ENCODE results near the gene GPR33. TPM values are rescaled to one million over a fixed set of nuclear protein-coding genes. Genes with fewer than 3 reads are reported as not detected.

The GPR33 gene
- total RNA-seq, 1 donor from 2014 or later: not detected

DNA sequence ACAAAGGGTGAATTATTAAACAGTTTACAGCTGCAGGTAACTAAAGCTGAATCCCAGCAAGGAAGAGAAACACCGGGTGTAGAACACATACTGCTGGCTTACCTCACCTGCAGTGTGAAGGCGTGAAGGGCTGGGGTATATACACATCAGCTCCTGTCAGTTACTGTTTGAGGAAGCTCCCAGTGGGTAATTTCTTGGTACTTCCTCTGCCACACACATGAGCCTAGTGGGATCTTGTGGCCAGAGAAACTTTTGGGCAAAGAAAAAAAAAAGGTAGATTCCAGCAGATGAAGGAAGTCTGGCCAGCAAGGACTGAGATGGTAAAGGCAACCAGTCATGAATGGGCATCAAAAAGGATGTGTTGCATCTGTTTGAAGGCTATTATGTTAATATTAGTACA is 14.0 kb upstream of the GPR33 start:
- H3K9me3 ChIP-seq (ENCODE audit: control insufficient read depth in 3 of 3, low read length in 3 of 3): no peaks in the 10 kb centered on the region

DNA sequence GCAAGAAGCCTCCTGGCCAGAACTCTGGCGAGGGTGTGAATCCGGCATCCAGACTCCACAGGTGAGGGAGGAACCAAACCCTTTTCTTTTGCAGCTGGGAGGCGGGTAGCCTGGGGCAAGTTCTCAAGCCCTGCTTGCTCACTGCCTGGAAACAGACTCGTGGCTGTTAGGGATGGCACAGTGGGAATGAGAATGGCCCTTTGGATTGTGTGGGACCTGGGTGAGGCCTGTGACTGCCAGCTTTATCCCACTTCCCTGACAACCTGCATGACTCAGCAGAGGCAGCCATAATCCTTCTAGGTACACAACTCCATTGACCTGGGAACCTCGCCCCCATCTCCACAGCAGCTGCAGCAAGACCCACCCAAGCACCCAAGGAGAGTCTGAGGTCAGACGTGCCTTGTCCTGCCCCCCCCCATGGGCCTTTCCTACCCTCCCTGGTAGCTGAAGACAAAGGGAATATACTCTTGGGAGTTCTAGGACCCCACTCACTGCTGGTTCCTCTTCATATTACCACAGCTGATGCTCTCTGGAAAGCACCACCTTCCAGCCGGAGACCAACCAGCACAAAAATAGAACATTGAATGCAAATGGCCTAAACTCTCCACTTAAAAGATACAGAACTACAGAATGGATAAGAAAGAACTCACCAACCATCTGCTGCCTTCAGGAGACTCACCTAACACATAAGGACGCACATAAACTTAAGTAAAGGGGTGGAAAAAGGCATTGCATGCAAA is 5.1 kb upstream of the GPR33 start:
- no peak overlapping the region for H3K4me3 ChIP-seq (ENCODE audit: low read length in 3 of 3)
- no peak overlapping the region for H3K27ac ChIP-seq (ENCODE audit: low read depth, low read length)
- H3K9ac ChIP-seq (ENCODE audit: low read depth in 1 of 3, low read length in 3 of 3): no peak overlapping the region
- no peaks in the 10 kb centered on the region for H3K9me3 ChIP-seq (ENCODE audit: control insufficient read depth in 3 of 3, low read length in 3 of 3)
- H3K36me3 ChIP-seq (ENCODE audit: control insufficient read depth in 3 of 3, insufficient read depth in 3 of 3, low read length in 3 of 3): no peaks in the 10 kb centered on the region
- H3K27me3 ChIP-seq (ENCODE audit: control insufficient read depth in 3 of 3, insufficient read depth in 3 of 3, low read length in 3 of 3): no peaks in the 10 kb centered on the region
- no peaks in the 10 kb centered on the region for H3K4me1 ChIP-seq (ENCODE audit: control insufficient read depth in 3 of 3, insufficient read depth in 3 of 3, low read length in 3 of 3)

More for the DNA sequence above, 14.0 kb upstream of the GPR33 start:
- Histone ChIP-seq H3K9ac (ENCODE audit: low read depth in 1 of 3, low read length in 3 of 3) (no peak overlapping the region), H3K4me3 (ENCODE audit: low read length in 3 of 3) (no peak overlapping the region), H3K4me1 (ENCODE audit: control insufficient read depth in 3 of 3, insufficient read depth in 3 of 3, low read length in 3 of 3) (peaks cover 0 to 8% (median 0%) of the 10 kb centered on the region in 3 donors), H3K27ac (ENCODE audit: low read depth, low read length) (no peak overlapping the region), H3K27me3 (ENCODE audit: control insufficient read depth in 3 of 3, insufficient read depth in 3 of 3, low read length in 3 of 3) (no peaks in the 10 kb centered on the region), H3K36me3 (ENCODE audit: control insufficient read depth in 3 of 3, insufficient read depth in 3 of 3, low read length in 3 of 3) (no peaks in the 10 kb centered on the region)

DNA sequence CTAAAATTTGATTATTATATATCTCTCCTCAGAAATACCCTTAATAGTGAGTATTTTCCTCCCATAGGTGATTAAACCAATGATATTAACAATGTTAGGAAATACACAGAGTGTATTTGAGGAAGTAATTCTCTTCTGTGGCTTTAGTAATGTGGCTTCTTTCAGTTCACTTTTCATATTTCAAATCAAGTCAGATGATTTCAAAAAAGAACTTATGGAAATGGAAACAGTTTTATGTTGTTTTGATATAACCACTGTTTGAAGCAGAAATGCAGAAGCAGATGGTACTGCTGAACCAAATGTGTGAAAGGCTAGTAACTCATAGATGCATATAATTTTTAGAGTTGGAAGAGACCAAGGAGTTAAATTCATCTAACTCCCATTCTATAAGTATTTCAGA is 1.9 kb upstream of the GPR33 start:
- Histone ChIP-seq H3K4me3 (ENCODE audit: low read length in 3 of 3) (no peak overlapping the region), H3K9me3 (ENCODE audit: control insufficient read depth in 3 of 3, low read length in 3 of 3) (no peaks in the 10 kb centered on the region), H3K36me3 (ENCODE audit: control insufficient read depth in 3 of 3, insufficient read depth in 3 of 3, low read length in 3 of 3) (no peaks in the 10 kb centered on the region), H3K4me1 (ENCODE audit: control insufficient read depth in 3 of 3, insufficient read depth in 3 of 3, low read length in 3 of 3) (no peaks in the 10 kb centered on the region), H3K27me3 (ENCODE audit: control insufficient read depth in 3 of 3, insufficient read depth in 3 of 3, low read length in 3 of 3) (no peaks in the 10 kb centered on the region), H3K9ac (ENCODE audit: low read depth in 1 of 3, low read length in 3 of 3) (no peak overlapping the region), H3K27ac (ENCODE audit: low read depth, low read length) (no peak overlapping the region)

DNA sequence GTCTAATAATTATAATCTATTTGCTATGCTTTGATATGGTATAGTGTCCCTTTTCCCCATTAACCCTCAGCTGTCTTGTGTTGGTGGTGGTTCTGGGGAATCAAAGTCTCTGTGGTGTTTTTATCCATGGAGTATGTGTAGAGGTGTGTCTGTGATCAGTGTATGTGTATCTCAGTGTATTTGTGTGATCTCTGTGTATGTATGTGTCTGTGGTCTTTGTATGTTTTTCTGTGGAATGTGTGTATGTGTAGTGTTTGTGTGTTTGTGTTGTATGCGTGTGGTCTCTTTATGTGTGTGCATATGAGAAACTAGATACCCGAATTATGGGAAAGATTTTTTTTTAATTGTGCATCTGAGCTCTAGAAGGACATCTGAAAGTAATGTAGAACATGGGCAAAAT is 1.1 kb downstream of the GPR33 start:
- Histone ChIP-seq H3K36me3 (ENCODE audit: control insufficient read depth in 3 of 3, insufficient read depth in 3 of 3, low read length in 3 of 3) (no peaks in the 10 kb centered on the region), H3K4me1 (ENCODE audit: control insufficient read depth in 3 of 3, insufficient read depth in 3 of 3, low read length in 3 of 3) (no peaks in the 10 kb centered on the region), H3K9me3 (ENCODE audit: control insufficient read depth in 3 of 3, low read length in 3 of 3) (no peaks in the 10 kb centered on the region), H3K27me3 (ENCODE audit: control insufficient read depth in 3 of 3, insufficient read depth in 3 of 3, low read length in 3 of 3) (no peaks in the 10 kb centered on the region), H3K4me3 (ENCODE audit: low read length in 3 of 3) (no peak overlapping the region), H3K27ac (ENCODE audit: low read depth, low read length) (no peak overlapping the region), H3K9ac (ENCODE audit: low read depth in 1 of 3, low read length in 3 of 3) (no peak overlapping the region)

DNA sequence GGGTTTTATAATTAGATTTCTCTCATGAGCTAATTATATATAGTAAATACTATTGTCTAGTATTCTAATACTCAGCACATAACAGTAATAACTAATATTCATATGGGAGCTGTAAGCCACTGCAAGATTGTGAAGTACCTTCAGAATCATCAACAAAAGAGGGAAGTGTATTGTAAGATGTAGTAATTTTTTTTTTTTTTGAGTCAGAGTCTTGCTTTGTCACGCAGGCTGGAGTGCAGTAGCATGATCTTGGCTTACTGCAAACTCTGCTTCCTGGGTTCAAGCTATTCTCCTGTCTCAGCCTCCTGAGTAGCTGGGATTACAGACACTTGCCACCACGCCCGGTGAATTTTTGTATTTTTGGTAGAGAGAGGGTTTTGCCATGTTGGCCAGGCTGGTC is 3.1 kb downstream of the GPR33 start:
- no peaks in the 10 kb centered on the region for H3K4me1 ChIP-seq (ENCODE audit: control insufficient read depth in 3 of 3, insufficient read depth in 3 of 3, low read length in 3 of 3)
- H3K27me3 ChIP-seq (ENCODE audit: control insufficient read depth in 3 of 3, insufficient read depth in 3 of 3, low read length in 3 of 3): no peaks in the 10 kb centered on the region
- H3K27ac ChIP-seq (ENCODE audit: low read depth, low read length): no peak overlapping the region
- no peak overlapping the region for H3K4me3 ChIP-seq (ENCODE audit: low read length in 3 of 3)
- no peaks in the 10 kb centered on the region for H3K9me3 ChIP-seq (ENCODE audit: control insufficient read depth in 3 of 3, low read length in 3 of 3)
- H3K36me3 ChIP-seq (ENCODE audit: control insufficient read depth in 3 of 3, insufficient read depth in 3 of 3, low read length in 3 of 3): no peaks in the 10 kb centered on the region
- no peak overlapping the region for H3K9ac ChIP-seq (ENCODE audit: low read depth in 1 of 3, low read length in 3 of 3)

DNA sequence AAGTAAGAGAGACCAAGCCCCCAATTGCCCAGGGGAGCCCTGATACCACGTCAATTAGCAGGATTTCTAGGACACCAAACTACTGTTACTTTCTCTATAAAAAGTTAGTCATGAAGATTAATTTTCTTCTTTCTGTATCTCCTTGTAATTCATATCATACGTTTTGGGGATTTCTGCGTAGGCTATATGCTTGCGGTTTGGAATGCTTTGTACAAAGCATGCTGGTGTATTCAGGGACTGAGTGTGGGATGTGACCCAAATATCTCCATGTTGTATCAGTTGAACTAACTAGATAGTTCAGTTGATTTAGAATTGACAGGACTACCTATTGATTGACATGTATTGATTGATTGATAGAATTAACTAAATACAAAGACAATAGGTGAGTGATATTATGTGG is 7.7 kb downstream of the GPR33 start:
- H3K27ac ChIP-seq (ENCODE audit: low read depth, low read length): no peak overlapping the region
- no peaks in the 10 kb centered on the region for H3K27me3 ChIP-seq (ENCODE audit: control insufficient read depth in 3 of 3, insufficient read depth in 3 of 3, low read length in 3 of 3)
- H3K36me3 ChIP-seq (ENCODE audit: control insufficient read depth in 3 of 3, insufficient read depth in 3 of 3, low read length in 3 of 3): no peaks in the 10 kb centered on the region
- no peaks in the 10 kb centered on the region for H3K4me1 ChIP-seq (ENCODE audit: control insufficient read depth in 3 of 3, insufficient read depth in 3 of 3, low read length in 3 of 3)
- H3K9ac ChIP-seq (ENCODE audit: low read depth in 1 of 3, low read length in 3 of 3): no peak overlapping the region
- H3K9me3 ChIP-seq (ENCODE audit: control insufficient read depth in 3 of 3, low read length in 3 of 3): no peaks in the 10 kb centered on the region
- H3K4me3 ChIP-seq (ENCODE audit: low read length in 3 of 3): no peak overlapping the region

DNA sequence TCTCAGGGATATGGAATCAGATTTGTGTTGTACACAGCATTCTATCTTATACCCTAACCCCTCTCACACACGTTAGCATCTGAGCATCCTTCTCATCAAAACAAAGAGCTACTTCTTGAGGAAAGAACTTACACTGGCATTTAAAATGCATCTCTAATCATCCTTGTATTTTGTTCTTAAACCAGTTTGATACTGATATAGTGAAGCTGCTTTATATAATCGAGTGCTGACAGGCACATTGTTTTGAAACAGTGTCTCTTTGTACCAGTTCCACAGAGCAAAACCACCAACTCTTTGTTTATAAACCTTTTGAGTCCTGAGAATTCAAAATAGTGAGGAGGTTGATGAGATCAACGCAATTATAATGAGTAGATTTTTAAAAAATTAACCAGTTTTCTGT is 8.8 kb downstream of the GPR33 start:
- no peaks in the 10 kb centered on the region for H3K9me3 ChIP-seq (ENCODE audit: control insufficient read depth in 3 of 3, low read length in 3 of 3)
- no peaks in the 10 kb centered on the region for H3K36me3 ChIP-seq (ENCODE audit: control insufficient read depth in 3 of 3, insufficient read depth in 3 of 3, low read length in 3 of 3)
- no peak overlapping the region for H3K9ac ChIP-seq (ENCODE audit: low read depth in 1 of 3, low read length in 3 of 3)
- no peaks in the 10 kb centered on the region for H3K4me1 ChIP-seq (ENCODE audit: control insufficient read depth in 3 of 3, insufficient read depth in 3 of 3, low read length in 3 of 3)
- no peak overlapping the region for H3K4me3 ChIP-seq (ENCODE audit: low read length in 3 of 3)
- no peaks in the 10 kb centered on the region for H3K27me3 ChIP-seq (ENCODE audit: control insufficient read depth in 3 of 3, insufficient read depth in 3 of 3, low read length in 3 of 3)
- no peak overlapping the region for H3K27ac ChIP-seq (ENCODE audit: low read depth, low read length)

DNA sequence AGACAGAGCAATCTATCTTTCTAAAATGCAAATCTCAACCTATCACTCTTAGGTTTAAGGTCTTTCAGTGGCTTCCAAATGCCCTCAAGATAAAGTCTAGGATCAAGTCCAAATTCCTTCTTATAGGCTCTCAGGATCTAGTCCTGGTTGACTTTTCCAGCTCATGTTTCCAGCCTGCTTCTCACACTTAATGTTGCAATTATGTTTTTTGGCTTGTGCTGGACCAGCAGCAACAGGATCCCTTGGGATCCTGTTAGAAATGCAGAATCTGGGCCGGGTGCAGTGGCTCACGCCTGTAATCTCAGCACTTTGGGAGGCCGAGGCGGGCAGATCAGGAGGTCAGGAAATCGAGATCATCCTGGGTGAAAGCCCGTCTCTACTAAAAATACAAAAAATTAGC is 10.6 kb downstream of the GPR33 start:
- H3K36me3 ChIP-seq (ENCODE audit: control insufficient read depth in 3 of 3, insufficient read depth in 3 of 3, low read length in 3 of 3): no peaks in the 10 kb centered on the region

DNA sequence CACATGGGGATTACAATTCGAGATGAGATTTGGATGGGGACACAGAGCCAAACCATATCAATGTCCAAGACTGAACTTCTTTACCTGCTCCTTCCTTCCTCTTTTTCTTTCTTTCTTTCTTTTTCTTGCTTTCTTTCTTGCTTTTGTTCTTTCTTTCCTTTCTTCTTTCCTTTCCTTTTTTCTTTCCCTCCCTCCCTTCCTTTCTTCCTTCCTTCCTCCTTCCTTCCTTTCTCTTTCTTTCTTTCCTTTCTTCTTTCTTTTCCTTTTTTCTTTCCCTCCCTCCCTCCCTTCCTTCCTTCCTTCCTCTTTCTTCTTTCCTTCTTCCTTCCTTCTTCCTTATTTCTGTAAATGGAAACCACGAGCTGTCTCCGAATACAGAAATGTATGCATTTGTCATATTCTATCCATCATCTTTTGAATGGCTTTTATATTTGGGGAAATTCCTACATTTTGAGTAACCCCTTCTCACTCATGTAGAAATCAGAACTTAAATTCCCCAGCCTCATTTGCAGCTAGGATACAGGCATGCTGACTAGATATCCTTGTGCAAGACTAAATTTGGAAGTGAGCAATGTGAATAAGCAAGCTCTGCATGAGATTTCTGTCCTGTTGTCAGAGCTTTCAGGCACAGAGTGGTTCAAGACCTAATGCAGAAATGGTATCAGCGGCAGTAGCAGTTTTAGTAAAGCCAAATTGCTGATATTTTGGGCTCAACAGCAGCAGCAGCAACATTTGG is 11.5 kb downstream of the GPR33 start:
- Histone ChIP-seq H3K36me3 (ENCODE audit: control insufficient read depth in 3 of 3, insufficient read depth in 3 of 3, low read length in 3 of 3) (no peaks in the 10 kb centered on the region), H3K9me3 (ENCODE audit: control insufficient read depth in 3 of 3, low read length in 3 of 3) (no peaks in the 10 kb centered on the region), H3K4me1 (ENCODE audit: control insufficient read depth in 3 of 3, insufficient read depth in 3 of 3, low read length in 3 of 3) (no peaks in the 10 kb centered on the region), H3K9ac (ENCODE audit: low read depth in 1 of 3, low read length in 3 of 3) (no peak overlapping the region), H3K27me3 (ENCODE audit: control insufficient read depth in 3 of 3, insufficient read depth in 3 of 3, low read length in 3 of 3) (no peaks in the 10 kb centered on the region), H3K4me3 (ENCODE audit: low read length in 3 of 3) (no peak overlapping the region), H3K27ac (ENCODE audit: low read depth, low read length) (no peak overlapping the region)

More for the DNA sequence above, 10.6 kb downstream of the GPR33 start:
- no peak overlapping the region for H3K9ac ChIP-seq (ENCODE audit: low read depth in 1 of 3, low read length in 3 of 3)
- H3K9me3 ChIP-seq (ENCODE audit: control insufficient read depth in 3 of 3, low read length in 3 of 3): no peaks in the 10 kb centered on the region
- no peak overlapping the region for H3K4me3 ChIP-seq (ENCODE audit: low read length in 3 of 3)
- H3K4me1 ChIP-seq (ENCODE audit: control insufficient read depth in 3 of 3, insufficient read depth in 3 of 3, low read length in 3 of 3): no peaks in the 10 kb centered on the region
- H3K27ac ChIP-seq (ENCODE audit: low read depth, low read length): no peak overlapping the region
- no peaks in the 10 kb centered on the region for H3K27me3 ChIP-seq (ENCODE audit: control insufficient read depth in 3 of 3, insufficient read depth in 3 of 3, low read length in 3 of 3)

DNA sequence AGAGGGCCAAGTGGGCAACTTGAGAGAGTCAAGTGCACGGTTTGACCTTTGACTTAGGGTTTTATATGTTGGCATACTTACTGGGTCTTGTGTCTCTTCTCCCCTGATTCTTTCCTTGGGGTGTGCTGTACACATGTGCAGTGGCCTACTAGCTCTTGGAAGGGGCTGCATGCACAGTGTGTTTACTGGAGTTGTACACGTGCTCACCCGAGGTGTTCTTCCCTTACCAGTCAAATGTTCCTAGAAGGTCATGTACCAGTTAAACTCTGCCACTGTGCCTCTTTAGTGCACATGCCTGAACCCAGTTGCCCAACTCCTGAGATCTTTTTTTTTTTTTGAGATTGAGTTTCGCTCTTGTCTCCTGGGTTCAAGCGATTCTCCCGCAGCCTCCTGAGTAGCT is 21.3 kb downstream of the GPR33 start:
- Histone ChIP-seq H3K9me3 (ENCODE audit: control insufficient read depth in 3 of 3, low read length in 3 of 3) (no peaks in the 10 kb centered on the region), H3K4me3 (ENCODE audit: low read length in 3 of 3) (no peak overlapping the region), H3K9ac (ENCODE audit: low read depth in 1 of 3, low read length in 3 of 3) (no peak overlapping the region), H3K4me1 (ENCODE audit: control insufficient read depth in 3 of 3, insufficient read depth in 3 of 3, low read length in 3 of 3) (no peaks in the 10 kb centered on the region), H3K36me3 (ENCODE audit: control insufficient read depth in 3 of 3, insufficient read depth in 3 of 3, low read length in 3 of 3) (no peaks in the 10 kb centered on the region), H3K27me3 (ENCODE audit: control insufficient read depth in 3 of 3, insufficient read depth in 3 of 3, low read length in 3 of 3) (no peaks in the 10 kb centered on the region), H3K27ac (ENCODE audit: low read depth, low read length) (no peak overlapping the region)
